OCI-LY1 (cell line): ENCODE results near the gene GEMIN4.

Source experiments
- EZH2 ChIP-seq: fragments of 200-600 bp; sonication (generic), shearing (Covaris generic); IDR thresholded peaks from 2 replicates; pipeline ENCODE4 v1.8.0; 2017; ENCODE audit warnings: borderline replicate concordance, mixed run types, mild to moderate bottlenecking, antibody characterized with exemption, low read length, moderate library complexity, mixed read lengths
- TF ChIP-seq, protein P1 (sequence below): fragments of 200-600 bp; sonication (generic), shearing (Covaris generic); IDR thresholded peaks from 2 replicates; pipeline ENCODE4 v1.5.1; 2017; ENCODE audit warnings: mild to moderate bottlenecking, antibody characterized with exemption, low read length, moderate library complexity, mixed read lengths

DNA sequence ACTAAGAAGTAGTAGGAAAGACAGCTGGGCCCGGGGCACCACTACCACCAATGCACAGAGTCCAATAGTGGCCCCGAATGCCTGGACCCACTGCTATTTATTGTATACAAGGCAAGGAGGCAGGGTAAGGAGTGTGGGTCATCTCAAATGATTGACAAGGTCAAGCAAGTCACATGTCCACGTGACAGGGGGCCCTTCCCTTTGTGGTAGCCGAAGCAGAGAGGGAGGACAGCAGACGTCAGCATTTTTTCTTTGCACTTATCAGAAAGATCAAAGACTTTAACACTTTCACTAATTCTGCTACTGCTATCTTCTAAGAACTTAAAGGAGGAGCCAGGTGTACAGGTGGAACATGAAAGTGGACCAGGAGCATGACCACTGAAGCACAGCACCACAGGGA, 43.9 kb downstream of the GEMIN4 start:
- TF ChIP-seq, protein P1, sequence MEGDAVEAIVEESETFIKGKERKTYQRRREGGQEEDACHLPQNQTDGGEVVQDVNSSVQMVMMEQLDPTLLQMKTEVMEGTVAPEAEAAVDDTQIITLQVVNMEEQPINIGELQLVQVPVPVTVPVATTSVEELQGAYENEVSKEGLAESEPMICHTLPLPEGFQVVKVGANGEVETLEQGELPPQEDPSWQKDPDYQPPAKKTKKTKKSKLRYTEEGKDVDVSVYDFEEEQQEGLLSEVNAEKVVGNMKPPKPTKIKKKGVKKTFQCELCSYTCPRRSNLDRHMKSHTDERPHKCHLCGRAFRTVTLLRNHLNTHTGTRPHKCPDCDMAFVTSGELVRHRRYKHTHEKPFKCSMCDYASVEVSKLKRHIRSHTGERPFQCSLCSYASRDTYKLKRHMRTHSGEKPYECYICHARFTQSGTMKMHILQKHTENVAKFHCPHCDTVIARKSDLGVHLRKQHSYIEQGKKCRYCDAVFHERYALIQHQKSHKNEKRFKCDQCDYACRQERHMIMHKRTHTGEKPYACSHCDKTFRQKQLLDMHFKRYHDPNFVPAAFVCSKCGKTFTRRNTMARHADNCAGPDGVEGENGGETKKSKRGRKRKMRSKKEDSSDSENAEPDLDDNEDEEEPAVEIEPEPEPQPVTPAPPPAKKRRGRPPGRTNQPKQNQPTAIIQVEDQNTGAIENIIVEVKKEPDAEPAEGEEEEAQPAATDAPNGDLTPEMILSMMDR, result no peak
- TF ChIP-seq EZH2, result no peak
